SKM-1 treated with dmso at 0.1 percent for 144 hours (cell line): ENCODE data around the gene AGO4.
A peak's percentile ranks its signal among the peaks of the same experiment; 100 is the strongest.
"Not testable (repeated sequence)": the region's sequence is repeated elsewhere in the genome, so short reads cannot be mapped to it uniquely, and the experiment has no call there.

Source experiments
- DNase-seq: peaks from one replicate; lab custom pipeline; 2025; ENCODE audit not compliant: unreplicated experiment; lab: John Stamatoyannopoulos, UW

The AGO4 gene

DNA sequence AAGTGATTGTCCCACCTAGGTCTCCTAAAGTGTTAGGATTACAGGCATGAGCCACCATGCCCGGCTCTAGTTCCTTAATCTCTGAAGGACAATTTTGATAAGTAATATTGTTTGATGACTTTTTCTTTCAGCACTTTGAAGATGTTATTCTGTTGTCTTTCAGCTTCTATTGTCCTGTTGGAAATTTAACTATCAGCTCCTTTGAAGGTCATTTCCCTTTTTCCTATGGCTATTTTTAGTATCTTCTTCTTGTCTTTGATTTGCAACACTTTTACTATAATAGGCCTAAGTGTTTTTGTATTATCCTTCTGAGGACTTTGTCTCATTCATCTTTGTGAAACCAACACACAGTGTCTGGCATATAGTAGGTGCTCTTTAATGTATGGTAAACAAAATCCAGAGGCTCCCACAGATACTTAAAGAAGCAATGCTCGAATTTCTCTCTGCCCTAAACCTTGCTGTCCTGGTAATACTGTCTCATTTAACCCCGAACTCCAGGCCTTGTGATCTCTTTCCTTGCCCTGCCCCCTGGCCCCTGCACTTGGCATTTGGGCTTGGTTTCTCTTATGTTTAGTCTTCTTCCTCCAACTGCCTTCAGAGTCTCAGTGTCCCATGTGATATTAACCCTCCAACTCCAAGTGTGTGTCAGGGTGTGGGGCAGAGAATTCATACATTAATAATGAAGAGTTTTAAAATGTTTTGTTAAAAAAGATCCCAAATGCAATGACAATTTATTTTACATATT, 56.2 kb downstream of the AGO4 start:
- DNase-seq, result peak; percentile 15

DNA sequence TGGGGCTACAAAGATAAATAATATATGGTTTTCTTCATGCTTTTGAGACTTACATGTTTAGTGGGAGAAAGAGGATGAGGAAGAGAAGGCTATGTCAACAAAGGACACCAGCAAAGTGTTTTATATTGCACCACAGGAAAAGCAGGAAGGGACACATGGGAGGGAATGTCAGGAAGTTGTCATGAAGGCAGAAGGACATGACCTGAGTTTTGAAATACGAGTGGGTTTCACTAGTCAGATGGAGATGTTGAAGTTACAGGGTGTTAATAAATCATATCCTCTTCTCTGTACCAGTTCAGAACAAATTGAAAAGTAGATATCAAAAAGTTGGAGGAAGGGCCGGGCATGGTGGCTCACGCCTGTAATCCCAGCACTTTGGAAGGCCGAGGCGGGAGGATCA, 57.0 kb downstream of the AGO4 start:
- DNase-seq, result peak; percentile 65

DNA sequence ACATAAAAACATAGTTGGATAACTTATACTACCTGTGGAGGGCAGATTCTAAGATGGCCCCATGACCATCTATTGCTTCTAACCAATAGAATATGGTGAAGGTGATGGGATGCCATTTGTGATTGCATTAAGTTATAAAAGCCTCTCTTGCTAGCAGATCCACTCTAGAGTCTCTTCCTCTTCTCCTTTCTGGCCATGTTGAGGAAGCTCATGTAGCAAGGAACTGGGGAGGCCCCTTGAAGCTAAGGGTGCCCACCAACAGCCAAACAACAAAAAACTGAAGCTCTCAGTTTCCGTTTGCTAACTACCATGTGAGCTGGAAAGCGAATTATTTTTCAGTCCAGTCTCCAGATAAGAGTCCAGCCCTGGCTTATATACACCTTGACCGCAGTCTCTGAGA, 59.2 kb downstream of the AGO4 start:
- peak; percentile 64 for DNase-seq

DNA sequence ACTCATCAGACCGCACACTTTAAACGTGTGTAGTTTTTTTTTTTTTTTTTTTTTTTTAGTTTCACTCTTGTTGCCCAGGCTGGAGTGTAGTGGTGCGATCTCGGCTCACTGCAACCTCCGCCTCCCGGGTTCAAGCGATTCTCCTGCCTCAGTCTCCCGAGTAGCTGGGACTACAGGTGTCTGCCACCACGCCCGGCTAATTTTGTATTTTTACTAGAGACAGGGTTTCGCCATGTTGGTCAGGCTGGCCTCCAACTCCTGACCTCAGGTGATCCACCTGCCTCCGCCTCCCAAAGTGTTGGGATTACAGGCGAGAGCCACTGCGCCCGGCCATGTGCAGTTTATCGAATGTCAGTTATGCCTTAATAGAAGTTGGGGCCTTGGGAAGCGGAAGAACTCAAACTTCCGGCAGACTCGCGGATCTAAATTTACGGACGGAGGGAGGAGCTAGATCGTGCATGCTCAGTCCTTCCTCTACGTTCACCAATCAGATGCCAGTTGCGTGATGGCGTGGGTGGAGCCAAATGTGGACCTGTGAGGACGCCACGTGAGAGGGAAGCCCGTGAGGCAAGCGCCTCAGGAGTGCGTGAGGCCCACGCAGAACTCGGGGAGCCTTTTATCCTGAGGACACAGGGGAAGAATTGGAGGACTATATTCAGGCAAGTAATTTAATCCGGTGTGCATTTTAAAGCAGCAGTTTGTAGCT, 61.6 kb downstream of the AGO4 start:
- not testable (repeated sequence) for DNase-seq

DNA sequence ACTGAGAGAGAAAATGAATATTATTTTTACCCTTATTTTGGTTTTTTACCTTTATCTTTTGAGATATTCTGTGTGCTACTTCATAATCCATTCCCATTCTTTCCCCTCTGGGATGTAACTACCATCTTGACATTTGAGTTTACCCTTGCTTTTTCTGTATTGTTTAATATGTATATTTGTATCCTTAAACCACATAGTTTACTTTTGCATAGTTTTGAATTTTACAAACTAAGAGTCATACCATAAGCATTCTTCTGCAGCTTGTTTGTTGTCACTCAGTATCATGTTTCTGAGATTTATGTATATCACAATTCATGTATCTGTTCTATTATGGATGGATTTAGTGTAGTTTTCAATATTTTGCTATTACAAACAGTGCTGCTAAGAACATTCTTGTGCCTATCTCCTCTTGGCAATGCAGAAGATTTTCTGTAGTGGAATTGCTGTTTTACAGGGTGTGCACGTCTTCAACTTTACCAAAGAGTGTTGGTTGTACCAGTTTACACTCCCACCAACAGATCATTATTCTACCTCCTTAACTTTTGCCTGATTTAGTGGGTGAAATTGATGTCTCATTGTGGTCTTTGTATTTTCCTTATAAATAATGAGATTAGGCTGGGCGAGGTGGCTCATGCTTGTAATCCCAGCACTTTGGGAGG, 63.0 kb downstream of the AGO4 start:
- DNase-seq, result no peak

DNA sequence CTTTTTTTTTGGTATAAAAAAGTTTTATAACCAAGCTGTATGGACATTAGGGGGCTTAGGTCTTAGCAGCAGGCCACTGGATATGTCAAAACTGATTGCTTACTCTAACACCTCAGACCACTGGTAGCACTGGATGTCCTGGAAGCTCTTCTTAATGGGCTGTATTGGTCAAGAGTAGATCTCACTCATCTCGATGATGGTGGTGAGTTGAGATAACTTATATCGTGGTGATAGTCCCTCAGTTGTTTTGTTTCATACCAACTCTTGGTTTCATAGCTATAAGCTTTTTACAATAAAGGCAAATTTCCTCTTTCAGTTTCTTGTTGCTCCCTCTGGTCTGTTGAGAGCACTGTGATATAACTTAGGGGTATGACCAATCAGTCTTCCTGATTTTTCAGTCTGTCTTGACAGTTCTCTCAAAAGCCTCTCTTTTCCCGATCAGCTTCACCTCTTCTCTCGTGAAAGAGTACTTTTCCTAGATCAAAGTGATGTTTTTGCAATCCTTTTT, 65.5 kb downstream of the AGO4 start:
- no peak for DNase-seq

DNA sequence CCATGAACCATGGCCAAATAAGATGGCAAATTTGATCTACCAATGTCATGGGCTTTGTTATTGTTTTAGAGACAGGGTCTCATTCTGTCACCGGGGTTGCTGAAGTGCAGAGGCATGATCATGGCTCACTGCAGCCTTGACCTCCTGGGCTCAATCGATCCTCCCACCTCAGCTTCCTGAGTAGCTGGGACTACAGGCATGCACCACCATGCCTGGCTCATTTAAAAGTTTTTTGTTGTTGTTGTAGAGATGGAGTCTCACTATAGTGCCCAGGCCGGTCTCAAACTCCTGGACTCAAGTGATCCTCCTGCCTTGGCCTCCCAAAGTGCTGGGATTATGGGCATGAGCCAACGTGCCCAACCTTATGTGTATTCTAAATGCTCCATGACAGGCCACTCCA, 66.3 kb downstream of the AGO4 start:
- not testable (repeated sequence) for DNase-seq

DNA sequence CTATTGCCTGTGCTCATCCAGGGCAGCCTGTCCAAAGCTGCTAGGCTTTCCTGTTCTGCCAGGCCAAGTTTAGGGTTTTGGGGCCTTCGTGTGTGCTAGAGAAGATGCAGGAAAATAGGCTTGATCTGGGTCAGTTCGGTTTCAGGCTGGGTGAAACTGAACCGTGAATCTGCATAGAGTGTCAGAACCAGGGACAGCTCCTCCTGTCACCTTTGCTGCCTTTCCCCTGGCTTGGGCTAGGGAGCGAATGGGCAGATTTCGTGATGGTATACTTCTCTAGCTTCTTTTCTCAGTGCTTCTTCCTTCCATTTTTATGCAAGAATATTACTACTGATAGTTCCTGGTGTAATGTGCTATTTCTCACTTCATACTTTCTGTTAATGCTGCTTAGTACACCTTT, 69.2 kb downstream of the AGO4 start:
- no peak for DNase-seq

DNA sequence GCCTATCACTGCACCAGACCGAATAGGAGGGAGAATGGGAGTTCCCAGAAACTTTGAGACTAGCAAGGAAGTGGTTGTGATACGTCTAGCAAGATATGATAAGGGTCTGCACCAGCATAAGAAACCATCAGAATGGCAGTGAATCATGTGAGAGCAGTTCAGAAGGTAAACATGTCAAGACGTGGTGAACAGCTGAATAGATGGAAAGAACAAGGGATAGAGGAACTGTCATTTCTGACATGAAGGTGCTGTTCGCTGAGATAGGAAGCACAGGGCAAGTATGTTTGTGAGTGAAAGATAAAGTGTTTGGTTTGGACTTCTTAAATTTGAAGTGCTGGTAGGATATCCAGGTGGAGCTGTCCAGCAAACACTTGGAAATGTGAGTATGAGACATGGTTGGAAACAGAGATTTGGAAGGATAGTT, 74.0 kb downstream of the AGO4 start:
- DNase-seq, result no peak

DNA sequence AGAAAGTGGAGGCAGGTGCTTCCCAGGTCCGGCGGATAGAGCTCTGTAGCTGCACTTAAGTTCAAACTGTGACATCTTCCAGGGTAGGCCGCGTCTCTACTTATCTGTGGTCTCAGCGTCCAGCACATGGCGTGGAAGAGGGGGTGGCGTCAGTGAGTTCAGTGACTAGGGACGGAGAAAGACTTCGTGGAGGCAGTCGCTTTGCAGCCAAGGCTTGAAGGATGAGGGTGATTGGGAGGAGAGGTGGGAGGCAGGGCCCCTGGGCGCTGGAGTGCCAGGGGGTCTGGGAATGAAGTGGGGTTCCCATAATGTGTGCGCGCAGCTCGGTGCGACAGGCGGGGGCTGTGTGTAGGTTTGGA, 74.7 kb downstream of the AGO4 start:
- DNase-seq, result no peak

DNA sequence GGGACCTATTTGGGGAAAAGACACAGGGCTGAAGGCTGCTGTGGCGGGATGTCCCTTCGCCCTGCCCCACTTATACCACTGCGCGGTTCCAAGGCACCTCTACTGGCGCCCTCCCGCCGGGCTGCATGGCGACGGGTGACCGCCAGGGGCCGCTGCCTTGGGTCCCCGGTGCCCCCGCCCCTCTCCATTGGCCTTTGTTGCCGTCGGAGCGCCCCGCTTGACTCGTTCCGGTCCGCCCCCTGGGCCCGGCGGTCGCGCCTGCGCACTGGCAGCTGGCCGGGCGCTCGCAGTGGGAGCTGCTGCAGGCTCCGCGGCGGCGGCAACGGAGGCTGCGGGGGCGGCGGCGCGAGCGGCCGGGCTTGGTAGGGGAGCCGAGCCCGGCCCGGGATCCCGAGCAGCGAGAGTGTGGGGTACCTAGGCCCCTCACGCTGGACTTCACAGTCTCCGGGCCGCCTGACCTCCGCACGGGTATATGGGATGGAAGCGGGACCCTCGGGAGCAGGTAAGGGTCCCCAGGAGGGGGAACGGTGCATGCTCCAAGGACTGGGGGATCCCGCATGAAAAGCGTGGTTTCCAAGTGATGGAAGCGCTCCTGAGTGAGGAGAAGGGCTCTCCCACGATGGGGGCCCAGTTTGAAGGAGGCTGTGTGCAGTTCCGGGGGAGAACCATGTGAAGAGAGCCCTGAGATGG, 75.3 kb downstream of the AGO4 start, which contains the start of gene AGO1:
Gene AGO1 (plus strand): TSS at position 265 of the 690 bp plus-strand sequence. CDS start 213 bp downstream, at position 478.
- peak; percentile 83 for DNase-seq

DNA sequence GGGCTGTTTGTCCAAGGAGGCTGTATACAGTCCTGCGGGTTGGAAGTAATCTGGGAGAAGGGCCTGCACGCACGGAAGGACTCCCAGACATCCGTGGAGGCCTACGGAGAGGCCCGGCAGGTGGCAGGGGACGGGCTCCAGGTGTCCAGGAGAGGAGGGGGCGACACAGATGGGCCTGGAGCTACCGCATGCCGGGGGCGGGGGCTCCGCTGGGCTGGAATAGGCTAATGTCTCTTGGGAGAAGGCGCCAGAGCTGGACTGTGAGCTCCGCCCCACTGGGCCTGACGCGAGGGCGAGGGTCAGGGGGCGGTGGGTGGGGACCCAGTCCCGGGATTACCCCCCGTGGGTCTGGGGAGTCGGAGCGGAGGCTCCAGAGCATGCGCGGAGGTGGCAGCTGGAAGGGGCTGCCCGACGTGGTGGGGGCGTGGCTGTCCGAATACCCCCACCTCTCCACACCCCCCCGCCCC, 75.9 kb downstream of the AGO4 start:
- DNase-seq, result no peak

DNA sequence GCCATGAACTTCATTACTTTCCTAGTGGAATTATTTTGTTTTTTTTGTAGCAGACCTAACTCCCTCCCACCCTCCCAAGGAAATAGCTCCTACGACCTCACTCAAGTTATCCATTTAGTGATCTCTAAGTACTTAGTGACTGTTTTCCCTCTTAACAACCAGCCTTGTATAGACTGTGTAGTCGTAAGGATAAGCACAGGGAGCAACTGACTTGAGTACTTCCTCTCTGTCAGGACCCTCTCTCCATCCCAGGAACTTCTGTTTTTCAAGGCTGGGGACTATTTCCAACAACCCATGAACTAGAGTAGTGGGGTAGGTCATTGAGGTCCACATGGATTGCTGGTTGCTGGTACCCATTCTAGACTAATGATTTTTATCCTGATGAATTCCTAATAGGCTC, 77.1 kb downstream of the AGO4 start:
- no peak for DNase-seq

DNA sequence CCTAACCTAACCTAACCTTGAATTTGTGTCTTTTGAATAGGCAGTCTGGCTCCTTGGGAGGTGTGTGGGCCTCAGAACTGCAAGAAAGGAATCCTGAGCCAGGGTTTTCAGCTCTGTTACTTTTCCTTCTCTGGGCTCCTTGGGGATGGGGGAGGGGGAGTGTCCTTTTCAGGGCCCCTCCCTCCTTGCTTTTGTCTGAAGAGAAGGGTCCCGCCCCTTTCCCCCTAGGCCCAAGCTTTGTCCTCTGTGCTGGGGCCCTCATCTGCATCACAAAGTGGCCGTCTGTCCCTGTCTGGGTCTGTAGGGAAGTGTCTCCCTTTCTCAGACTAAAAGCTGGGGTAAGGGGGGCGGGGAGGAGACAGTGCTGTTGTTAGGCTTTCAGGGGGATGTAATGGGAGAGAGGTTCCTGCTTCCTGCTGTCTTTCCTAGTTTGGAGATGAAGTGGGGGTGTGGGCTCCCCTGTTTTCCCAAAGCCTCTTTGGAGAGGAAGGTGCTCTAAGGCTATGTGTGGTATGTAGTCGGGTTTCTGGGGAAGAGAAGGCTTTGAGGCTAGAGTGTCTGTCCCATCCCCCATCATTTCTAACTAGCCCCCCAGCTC, 78.2 kb downstream of the AGO4 start:
- DNase-seq, result no peak

DNA sequence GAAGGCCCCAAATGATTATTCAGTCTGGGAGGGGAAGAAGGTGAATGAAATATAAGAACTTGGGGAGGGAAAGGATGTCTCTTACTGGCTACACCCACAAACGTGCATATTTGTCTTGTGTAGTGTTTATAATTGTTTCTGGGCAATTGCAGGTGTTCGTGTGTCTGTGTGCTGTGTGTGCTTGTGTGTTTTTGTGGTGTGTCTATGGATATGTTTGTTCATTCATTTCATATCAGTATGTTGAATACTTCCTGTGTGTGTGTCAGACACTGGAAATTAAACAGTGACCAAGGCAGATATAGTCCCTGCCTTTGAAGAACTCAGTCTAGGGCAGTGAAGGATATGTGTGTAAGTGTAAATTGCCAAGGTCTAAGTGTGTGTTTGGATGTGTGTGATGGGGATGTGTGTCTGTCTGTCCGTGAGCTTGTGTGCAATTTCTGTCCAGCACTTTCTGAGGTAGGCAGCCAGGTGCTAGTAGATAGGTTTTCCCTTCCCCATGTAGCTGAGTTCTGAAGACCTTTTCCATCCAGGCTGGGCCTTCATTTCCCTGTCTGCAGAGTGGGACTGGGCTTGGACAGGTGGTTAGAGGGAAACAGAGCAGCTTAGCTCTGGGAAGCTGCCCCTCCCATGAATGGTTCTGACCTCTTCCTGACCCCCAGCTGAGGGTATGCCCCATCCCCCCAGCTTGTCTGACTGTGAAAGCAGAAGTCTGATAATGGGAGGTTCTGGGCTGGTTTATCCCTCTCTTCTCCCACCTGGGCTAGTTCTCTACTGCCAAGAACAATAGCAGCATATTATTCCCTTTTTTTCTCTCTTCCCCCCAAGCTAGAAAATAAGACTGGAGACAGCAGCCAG, 79.0 kb downstream of the AGO4 start:
- peak; percentile 63 for DNase-seq

DNA sequence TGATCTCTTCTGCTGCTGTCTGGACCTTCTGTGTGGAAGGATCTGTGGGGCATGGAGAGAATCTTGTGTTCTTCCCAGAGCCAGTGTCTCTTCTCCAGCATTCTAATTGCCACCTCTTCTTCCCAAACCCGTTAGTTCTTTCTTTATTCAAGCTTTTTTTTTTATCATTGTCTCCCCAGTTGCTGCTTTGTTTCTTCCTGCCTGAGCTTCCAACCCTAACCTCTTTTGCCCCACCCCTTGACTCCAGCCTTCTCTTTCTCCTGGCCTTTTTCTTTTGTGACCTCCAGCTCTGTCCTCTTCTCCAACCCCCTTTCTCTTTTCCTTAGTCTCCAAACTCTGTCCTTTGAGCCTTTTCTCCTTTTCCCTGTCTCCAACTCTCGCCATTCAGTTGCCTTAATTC, 79.7 kb downstream of the AGO4 start:
- no peak for DNase-seq

DNA sequence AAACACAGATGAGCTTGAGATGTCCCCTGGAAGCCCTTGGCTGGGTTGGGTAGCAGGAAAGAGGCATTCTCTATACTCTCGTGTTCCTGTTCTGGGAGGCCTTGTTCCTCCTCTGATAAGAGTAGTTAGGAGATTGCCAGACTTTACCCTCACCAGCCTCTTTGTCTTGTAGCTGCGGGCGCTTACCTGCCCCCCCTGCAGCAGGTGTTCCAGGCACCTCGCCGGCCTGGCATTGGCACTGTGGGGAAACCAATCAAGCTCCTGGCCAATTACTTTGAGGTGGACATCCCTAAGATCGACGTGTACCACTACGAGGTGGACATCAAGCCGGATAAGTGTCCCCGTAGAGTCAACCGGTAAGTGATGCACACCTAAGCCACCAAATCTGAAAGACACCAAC, 80.4 kb downstream of the AGO4 start:
- DNase-seq, result no peak

DNA sequence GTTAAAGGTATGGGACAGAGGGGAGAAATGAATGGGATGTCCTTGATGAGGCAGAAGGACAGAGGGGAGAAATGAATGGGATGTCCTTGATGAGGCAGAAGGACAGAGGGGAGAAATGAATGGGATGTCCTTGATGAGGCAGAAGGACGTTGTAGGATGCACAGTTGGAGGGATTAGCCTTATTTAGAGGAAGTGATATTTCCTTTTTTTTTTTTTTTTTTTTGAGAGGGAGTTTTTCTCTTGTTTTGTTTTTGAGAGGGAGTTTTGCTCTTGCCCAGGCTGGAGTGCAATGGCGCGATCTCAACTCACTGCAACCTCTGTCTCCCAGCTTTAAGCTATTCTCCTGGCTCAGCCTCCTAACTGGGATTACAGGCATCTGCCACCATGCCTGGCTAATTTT, 81.2 kb downstream of the AGO4 start:
- DNase-seq, result not testable (repeated sequence)

DNA sequence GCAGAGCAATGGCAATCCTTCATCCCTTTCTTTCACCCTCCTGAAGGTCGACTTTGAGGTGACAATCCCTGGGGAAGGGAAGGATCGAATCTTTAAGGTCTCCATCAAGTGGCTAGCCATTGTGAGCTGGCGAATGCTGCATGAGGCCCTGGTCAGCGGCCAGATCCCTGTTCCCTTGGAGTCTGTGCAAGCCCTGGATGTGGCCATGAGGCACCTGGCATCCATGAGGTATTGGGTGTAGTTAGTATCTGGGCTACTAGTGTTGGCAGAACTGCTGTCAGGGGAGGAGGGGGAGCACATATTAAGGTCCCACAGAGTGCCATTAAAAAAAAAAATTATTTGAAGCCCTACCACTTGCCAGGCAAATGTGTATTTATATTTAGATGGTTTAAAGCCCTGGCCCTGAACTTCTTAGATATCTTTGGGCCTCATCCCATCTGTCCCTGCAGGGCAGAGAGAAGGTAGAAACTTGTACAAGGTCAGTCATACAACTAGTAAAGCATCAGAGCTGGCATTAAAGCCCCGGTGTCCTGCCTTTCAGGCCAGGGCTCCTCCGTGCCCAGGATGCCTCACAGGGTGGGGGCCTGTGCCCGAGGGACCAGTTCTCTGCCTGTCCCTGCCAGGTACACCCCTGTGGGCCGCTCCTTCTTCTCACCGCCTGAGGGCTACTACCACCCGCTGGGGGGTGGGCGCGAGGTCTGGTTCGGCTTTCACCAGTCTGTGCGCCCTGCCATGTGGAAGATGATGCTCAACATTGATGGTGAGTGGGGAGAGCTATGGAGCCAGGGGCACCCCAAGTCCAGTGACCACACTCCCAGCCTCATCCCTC, 85.4 kb downstream of the AGO4 start:
- DNase-seq, result no peak
